GM12872 (cell line): Measurements from ENCODE around the gene FSCN2.

Experiments used
- CTCF ChIP-seq: IDR thresholded peaks from 3 replicates; pipeline ENCODE4 v1.5.1; 2011; ENCODE audit warnings: low read depth, mild to moderate bottlenecking, low read length, moderate library complexity; ENCODE audit not compliant: insufficient read depth

FSCN2 gene

DNA sequence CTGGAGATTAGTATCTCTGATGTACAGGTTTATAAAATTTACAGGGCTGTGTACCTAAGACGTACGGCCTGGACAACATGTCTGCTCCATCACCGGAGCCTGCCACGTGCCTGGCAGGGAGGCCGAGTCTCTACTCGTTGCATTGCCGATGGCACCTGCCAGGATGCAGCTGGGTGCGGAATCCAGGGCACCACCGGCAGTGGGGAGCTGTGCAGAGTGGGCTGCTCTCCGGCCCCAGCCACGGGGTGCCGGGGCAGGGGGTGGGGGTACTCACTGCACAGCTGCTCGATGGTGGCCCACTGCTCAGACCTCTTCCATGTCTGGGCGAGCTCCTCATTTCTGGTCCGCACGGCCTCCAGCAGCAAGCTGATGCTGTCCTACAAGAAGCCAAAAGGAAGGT lies 37.1 kb downstream of the FSCN2 start:
- no peak for TF ChIP-seq CTCF

DNA sequence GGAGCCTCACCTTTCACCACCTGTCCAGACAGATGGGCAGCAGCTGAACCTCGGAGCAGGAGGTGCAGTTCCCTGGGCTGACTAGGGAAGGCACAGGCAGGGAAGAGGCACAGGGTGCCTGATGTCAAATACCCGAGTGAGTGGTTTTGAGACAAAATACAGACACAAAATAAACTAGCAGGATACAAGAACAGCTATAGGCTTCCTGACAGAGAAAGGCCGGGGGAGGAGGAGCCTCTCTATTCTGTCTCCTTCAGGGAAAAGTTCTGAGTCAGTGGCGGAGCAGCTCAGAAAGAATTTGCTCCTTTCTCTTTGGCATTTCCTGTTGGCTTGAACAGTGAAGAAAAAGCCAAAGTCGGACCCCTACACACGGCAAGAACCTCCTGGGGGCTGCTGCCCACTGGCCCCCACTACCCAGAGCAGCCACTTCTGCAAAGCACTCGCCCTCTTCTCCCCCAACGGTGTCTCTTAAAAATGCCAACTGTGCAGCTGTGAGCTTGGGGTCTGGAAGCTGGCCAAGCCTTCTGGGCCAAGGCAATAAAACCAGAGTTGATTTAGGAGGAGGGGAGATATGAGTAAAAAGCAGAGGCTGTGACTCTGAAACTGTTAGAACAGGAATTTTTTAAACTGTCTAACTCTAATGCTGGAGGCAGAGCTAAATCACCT lies 38.4 kb downstream of the FSCN2 start:
- no peak for TF ChIP-seq CTCF

DNA sequence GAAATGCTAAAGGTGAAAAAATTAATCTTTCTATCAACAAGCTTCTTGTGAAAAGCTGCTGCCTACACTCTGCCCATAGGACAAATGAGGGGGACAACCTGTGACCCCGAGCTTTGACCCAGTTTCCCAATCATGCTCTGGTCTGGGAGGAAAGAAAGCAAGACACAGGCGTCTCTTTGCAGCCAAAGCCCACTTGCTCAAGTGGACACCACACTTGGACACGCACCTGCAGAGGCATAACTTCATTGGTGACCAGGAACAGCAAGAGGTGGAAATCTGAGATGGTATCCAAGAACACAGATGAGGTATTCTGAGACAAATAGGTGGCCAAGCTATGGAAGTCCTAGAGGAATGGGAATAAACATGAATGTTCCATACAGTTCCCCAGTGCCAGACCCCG lies 39.0 kb downstream of the FSCN2 start:
- no peak for TF ChIP-seq CTCF

GRCh38 chr17:81568416-81568815 lies 40.2 kb downstream of the FSCN2 start:
- TF ChIP-seq CTCF: no peak

- no peak for TF ChIP-seq CTCF
These were observed 41.9 kb downstream of the FSCN2 start for GRCh38 chr17:81569986-81570514.

GRCh38 chr17:81570964-81571363 lies 42.8 kb downstream of the FSCN2 start:
- no peak for TF ChIP-seq CTCF

GRCh38 chr17:81572563-81573168 lies 44.5 kb downstream of the FSCN2 start:
- TF ChIP-seq CTCF: no peak
